Hematopoietic multipotent progenitor cell treated with erythropoietin and hydrocortisone succinate and interleukin-3 and kit ligand, for 4 days (in vitro differentiated cells): ENCODE data around the gene SMAD6.

Experiments used
- DNase-seq: peaks from one replicate; pipeline ENCODE4 v3.0.0-alpha.2; 2015

Gene SMAD6

GRCh38 chr15:66721954-66722353, 19.9 kb downstream of the SMAD6 start:
- no peak for DNase-seq

- DNase-seq: no peak
Observed at GRCh38 chr15:66722757-66723540, 20.9 kb downstream of the SMAD6 start.

GRCh38 chr15:66723826-66724731, 22.0 kb downstream of the SMAD6 start:
- DNase-seq: no peak

DNA sequence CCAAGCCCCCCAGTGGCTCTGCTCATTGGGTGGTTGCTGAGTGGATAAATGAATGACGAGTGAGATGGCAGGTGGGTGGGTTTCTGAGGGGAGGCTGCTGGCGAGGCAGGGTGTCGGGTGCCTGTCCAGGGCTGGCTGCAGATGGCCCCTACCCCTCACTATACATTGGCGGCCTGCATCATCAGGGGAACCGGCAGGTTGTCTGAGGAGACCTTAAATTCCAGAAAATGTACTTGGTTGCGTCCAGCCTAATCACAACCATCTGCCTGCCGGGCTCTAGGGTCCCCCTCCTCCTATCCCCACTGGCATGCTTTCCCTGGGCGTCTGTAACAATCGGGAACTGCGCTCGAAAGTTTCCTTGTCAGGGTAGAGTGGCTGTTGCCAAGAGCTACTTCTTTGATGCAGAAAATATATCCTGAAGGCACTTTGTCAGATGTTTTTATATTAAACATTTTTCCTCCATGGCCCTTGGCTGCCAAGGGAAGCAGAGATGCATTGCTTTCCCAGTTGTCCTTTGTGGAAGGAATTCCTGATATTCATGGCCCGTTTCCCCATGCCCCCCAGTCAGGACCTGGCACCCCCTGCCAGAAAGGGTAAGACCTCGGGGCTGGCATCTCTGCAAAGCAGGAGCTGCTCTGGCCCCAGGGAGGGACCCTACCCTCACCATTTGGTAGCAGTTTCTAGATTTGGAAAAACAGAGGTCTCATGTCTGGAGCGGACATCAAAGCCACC, 22.9 kb downstream of the SMAD6 start:
- no peak for DNase-seq

DNA sequence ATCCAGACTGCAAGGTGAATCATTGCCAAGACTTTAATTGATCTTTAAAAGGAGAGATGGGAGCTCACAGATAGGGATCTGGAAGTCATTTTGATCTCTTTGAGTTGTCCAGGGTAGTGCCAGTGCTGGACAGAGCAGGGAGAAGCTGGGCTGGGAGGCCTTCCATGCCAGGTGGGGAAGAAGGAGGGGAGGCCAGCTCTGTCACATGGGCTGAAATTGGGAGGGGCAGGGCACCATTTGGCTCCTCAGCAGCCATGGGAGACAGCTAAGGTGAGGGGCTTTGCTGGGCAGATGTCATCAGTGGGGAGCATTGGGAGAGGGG, 23.4 kb downstream of the SMAD6 start:
- no peak for DNase-seq

DNA sequence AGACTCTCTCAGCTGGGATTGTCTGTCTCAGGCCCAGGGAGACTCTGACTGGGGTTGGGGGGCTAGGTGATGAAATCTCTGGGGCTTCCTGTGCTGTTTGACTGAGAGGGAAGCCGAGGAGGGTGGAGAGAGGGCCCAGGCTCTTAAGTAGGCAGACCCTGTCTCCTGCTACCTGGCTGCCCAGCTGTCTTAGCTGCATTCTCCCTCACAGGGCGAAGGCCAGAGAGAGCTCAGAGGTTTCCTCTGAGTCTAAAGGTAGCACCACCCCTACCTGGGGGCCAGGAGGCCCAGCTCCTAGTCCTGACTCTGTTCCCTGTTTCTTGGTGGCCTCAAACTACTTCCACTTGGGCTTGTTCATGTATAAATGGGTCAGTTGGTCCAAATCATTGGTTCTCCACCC, 24.4 kb downstream of the SMAD6 start:
- no peak for DNase-seq

DNA sequence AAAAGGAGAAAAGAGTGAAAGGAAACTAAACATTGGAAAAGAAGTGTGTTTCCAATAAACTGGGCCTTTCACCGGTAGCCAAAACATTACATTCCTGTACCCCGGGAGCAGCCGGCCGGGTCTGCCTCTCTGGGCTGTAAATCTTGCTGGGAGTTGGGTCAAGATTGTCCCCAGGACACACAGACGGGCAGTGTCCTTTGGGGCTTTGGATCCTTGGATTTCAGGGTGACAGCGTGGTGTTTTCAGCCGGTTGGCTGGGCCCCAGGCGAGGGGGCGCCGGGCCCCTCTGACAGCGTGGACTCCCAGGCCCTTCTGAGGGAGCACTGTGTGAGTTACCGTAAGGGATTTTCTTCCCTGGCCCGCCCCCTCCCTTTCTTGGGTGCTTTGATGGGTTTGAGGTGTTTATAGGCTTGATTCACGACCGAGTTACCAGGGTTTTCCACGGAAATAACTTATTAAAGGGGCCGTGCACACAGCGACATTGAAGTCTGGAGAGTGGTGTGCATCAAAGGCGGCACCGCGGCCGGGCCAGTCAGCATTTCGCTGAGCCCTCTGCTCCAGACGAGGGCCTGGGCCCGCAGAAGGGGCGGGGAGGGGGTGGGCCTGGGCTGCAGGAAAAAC, 27.4 kb downstream of the SMAD6 start:
- no peak for DNase-seq

DNA sequence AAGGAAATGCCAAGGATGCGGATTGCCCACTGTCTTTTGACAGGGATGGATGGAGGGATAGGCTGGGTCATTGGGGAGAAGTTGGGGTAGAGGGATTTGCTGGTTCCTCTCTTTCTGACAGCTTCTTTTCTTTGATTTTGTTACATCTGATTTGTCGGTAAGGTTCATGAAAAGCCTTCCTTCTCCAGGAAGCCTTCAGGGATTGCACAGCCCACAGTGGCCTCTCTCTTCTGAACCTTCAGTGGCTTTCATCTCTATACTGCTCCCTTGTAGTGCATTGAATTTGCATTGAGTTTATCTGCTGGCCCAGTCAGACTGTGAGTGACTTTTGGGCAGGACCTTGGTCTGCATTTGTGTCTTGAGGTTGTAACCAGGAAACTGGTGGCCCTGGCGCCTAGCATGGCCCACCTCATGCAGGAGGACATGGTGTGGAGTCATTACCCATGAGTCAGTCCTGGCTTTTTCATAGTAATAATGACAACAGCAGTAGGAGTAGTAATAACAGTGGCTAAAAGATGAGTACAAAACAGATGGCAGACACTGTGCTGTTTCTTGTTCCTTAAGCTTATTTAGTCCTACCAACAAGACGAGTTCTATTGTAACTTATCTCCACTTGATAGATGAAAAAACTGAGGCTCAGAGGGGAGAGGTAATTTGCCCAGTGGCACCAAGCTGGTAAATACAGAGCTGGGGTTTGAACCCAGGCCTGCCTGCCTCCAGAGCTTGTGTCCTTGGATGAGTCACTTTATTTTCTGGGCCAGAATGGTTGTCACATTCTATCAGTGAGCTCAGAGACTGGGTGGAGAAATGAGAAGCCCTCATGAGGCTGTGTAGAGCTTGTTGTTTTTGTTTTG, 28.4 kb downstream of the SMAD6 start:
- peak; percentile 31 for DNase-seq

DNA sequence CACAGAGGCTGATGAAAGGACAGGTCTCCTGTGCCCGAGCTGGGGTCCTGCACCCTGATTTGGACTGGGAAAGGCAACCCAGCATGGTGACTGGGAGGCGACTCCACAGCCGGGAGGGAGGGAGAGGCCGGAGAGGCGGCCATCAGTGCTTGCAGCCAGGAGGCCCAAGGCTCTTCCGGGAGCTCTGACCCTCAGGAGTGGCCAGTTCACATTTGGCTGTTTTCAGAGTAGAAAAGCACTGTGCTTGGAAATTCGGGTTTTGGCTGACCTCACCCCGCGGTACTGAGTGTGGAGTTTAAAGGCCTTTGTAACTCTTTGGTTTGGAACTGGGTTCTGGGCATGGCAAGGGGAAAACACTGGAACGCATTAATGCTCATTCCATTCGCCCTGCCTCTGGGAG, 31.9 kb downstream of the SMAD6 start:
- no peak for DNase-seq

- no peak for DNase-seq
Observed at GRCh38 chr15:66734961-66735908, 33.2 kb downstream of the SMAD6 start.

- no peak for DNase-seq
Observed at GRCh38 chr15:66735909-66736305, 33.9 kb downstream of the SMAD6 start.

GRCh38 chr15:66737243-66738010, 35.4 kb downstream of the SMAD6 start:
- no peak for DNase-seq

DNA sequence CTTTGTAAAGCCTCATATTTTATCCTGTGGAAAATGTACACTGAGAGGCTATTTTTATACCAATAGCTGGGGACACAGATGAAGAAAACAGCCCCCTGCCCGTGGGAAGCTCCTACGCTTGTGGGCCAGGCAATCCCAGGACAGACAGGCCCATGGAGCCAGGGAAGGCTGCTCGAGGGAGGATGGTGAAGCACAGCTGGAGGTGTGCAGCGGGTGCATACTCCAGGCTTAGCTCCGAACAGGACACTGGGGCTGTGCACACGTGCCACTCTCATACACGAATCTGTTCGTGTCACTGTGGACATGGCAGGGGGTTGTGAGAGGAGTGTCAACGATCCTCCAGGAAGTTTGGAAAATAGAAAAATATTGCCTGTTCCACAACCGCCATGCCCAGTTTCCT, 36.1 kb downstream of the SMAD6 start:
- no peak for DNase-seq

DNA sequence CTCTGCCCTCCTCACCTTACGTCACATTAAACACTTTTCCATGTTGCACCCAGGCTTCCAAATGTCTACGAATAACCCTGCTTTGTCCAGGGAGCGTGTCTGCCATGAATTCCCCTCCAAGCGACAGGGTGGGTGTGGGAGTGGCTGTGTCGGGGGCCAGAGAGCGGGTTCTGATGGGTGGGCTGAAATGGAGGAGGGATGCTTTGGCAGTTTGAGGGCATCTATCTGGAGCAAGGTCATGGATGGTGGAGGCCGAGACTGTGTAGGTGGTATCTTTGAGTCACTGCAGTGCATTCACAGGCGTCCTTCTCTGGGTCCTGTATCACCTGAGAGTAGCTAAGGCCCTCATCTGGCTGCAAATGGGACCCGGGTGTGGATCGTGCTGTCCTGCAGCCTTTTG, 36.6 kb downstream of the SMAD6 start:
- no peak for DNase-seq

GRCh38 chr15:66739287-66739686, 37.3 kb downstream of the SMAD6 start:
- no peak for DNase-seq

DNA sequence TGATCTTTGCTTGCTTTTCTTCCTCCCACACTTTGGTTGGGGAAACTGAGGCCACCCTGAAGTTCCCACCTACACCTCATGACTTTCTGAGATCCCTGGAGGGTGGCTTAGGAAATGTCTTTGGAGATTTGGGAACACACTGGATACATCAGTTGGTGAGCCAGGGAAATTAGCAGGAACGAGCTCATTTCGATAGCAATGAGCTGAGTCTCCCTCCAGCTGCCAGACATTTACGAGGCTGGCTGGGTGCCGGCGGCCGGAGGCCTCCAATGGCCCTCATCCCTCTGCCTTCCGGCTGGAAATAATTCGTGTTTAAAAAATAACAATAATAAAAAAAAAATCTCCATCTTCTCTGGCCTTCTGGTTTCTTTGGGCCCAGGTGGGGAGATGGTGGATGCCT, 38.8 kb downstream of the SMAD6 start:
- no peak for DNase-seq

DNA sequence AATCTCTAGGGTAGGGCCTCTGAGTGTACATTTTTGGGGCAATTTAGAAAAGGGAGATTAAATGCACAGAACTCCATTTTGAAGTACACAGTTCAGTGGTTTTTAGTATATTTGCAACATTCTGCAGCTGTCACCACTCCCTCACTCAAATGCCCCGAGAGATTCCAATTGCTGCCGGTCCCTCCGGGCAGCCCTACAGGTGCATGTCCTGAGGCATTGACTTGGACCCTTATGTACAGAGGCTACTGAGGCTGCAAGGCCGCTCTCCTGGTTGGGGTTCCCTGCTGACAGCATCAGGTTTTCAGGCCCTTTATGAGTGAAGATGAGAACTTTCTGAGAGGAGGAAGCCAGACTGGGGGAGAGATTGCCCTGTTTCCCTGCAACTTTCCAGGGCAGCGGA, 39.6 kb downstream of the SMAD6 start:
- no peak for DNase-seq

DNA sequence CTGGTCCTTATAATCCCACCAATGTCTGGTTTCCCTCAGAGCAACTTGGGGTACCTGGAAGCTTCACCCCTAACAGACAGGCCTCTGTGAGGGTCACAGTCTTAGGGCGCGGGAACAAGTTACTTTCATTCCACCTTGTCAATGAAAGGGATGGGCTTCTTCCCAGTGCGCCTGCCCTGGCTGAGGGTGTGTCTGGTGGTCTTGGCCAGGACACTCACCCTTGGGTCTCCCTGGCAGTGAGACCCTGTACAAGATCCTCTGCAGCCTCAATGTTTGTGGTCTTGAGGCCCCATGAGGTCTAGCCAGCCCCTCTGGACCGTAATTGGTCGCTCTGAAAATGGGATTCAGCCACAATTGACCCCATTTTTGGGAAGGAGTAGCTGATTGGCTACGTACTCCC, 40.2 kb downstream of the SMAD6 start:
- DNase-seq: no peak

DNA sequence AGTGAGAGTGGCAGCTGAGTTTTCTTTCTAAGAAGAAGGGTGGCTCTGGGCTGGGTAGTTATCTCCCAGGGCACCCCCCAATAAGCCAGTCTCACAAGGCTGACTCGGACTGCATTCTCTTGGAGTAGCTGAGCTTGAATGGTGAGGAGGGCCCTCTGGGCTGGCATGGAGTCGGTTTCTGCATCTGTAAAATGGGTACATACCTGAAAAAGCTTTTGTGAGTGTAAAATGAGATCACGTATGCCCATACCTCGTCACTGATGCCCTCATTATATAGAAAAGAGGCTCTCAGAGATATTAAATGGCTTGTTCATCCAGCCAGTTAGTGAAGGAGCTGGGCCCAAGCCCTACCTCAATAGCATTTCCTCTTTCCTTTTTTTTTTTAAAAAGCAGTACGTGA, 41.2 kb downstream of the SMAD6 start:
- no peak for DNase-seq
